ENCODE measurements around the gene ATG5.

GRCh38 chr6:106163966-106164877 lies 161.3 kb downstream of the ATG5 start:
- TF ChIP-seq ZNF561 (tag by site-specific recombination; IDR thresholded peaks at IDR 0.05; ENCODE audit: borderline replicate concordance) (no peak), KLF1 (tag by site-specific recombination; IDR thresholded peaks at IDR 0.05) (no peak), CTCF (tag by site-specific recombination; IDR thresholded peaks at IDR 0.05) (no peak), ZNF114 (tag by site-specific recombination; IDR thresholded peaks at IDR 0.05) (no peak), ZBTB1 (tag by site-specific recombination; IDR thresholded peaks at IDR 0.05) (no peak), ZNF692 (tag by site-specific recombination; IDR thresholded peaks at IDR 0.05) (no peak), ZEB2 (tag by site-specific recombination; IDR thresholded peaks at IDR 0.05) (no peak), ZBTB17 (tag by site-specific recombination; IDR thresholded peaks at IDR 0.05) (no peak), ZNF629 (tag by site-specific recombination; IDR thresholded peaks at IDR 0.05) (no peak), ZBTB26 (tag by site-specific recombination; optimal IDR thresholded peaks at IDR 0.05) (no peak)

Data from HEK293 (cell line).